Measurements from ENCODE around the gene TBC1D14. TPM values are rescaled to one million over a fixed set of nuclear protein-coding genes. Genes with fewer than 3 reads are reported as not detected.
A peak's percentile ranks its signal among the peaks of the same experiment; 100 is the strongest.

Gene TBC1D14
- total and polyA plus RNA-seq, 9 of the 15 experiments (the other 6 are each of a cell fraction or from before 2014, with no cell fraction given) = 2.1 to 59.6 (median 44.8) TPM

GRCh38 chr4:6967846-6968340 lies 58.3 kb downstream of the TBC1D14 start:
- Histone ChIP-seq H3K79me2 (ENCODE audit: control insufficient read depth, insufficient read depth, low read length) (peaks cover 53% of the 10 kb centered on the region), H3K4me2 (ENCODE audit: insufficient read depth, low read length) (no peak overlapping the region), H3K4me1 (replicated peaks in 1 of 2; ENCODE audit: control insufficient read depth in 2 of 2, insufficient read depth in 2 of 2, low read length in 2 of 2) (peaks cover 9 to 12% of the 10 kb centered on the region in 2 experiments), H4K20me1 (replicated peaks; ENCODE audit: control insufficient read depth, insufficient read depth, low read length) (peaks cover 30% of the 10 kb centered on the region), H3K36me3 (ENCODE audit: control insufficient read depth, insufficient read depth, low read length) (peaks cover 54% of the 10 kb centered on the region), H3K9me3 (replicated peaks; ENCODE audit: control insufficient read depth, insufficient read depth, low read depth, low read length) (no peaks in the 10 kb centered on the region), H3K4me3 (no peak overlapping the region), H3K27me3 (ENCODE audit: control insufficient read depth in 2 of 2, insufficient read depth in 2 of 2, low read length in 2 of 2) (no peaks in the 10 kb centered on the region), H3K9me1 (ENCODE audit: control insufficient read depth, insufficient read depth, low read length) (peaks cover 4% of the 10 kb centered on the region), H3K9ac (ENCODE audit: insufficient read depth in 1 of 2, low read depth in 2 of 2, low read length in 2 of 2) (0 out of 4 replicates have a peak overlapping the region, but pooled peaks of 1 of the 2 experiments have one; percentile 32), H3K27ac (ENCODE audit: extremely low read depth, low read depth, low read length) (no peak overlapping the region), H2AFZ (ENCODE audit: low read depth, low read length) (no peak overlapping the region)
- in situ Hi-C loops (cut with MboI) = no loop called here
- POLR2A ChIA-PET = interaction anchor here (1.4 kb wide), 1 partner anchor 11 kb away, joined by 4 read pairs; no protein-coding TSS in a partner anchor
- WGBS (ENCODE audit: insufficient coverage, low coverage, missing lambda C conversion rate) = 94% methylated on average over 14 of the region's 15 CpGs
- BruUV-seq (replicated peaks) = no TSS peak
- no peak for FAIRE-seq
- CTCF ChIA-PET (ENCODE audit: low intra/inter-chr PET ratio) = no interaction called here
- intact Hi-C loops (cut with micrococcal nuclease) = no loop called here
- no peak for ATAC-seq
- DNase-seq (ENCODE audit: extremely low read depth in 1 of 4, low spot score in 3 of 4) = no peak
- no peak for TF ChIP-seq CAMTA2 (CRISPR knock-in tag; conservative IDR thresholded peaks at IDR 0.05)
- no peak for TF ChIP-seq RERE (CRISPR knock-in tag; IDR thresholded peaks at IDR 0.05; ENCODE audit: borderline replicate concordance)
- TF ChIP-seq GATAD2A (IDR thresholded peaks at IDR 0.05) = no peak
- TF ChIP-seq PRMT5 (CRISPR knock-in tag; IDR thresholded peaks at IDR 0.05) = no peak
- no peak for TF ChIP-seq ZNF436 (CRISPR knock-in tag; IDR thresholded peaks at IDR 0.05)
- TF ChIP-seq MTF1 (CRISPR knock-in tag; IDR thresholded peaks at IDR 0.05; ENCODE audit: borderline replicate concordance) = no peak
- no peak for TF ChIP-seq HDAC3 (IDR thresholded peaks at IDR 0.05; ENCODE audit: borderline replicate concordance, partially characterized antibody)
- TF ChIP-seq MCM7 (IDR thresholded peaks at IDR 0.05) = no peak
- no peak for TF ChIP-seq SRSF1 (IDR thresholded peaks at IDR 0.05; ENCODE audit: low read depth, low read length)
- no peak for TF ChIP-seq DEAF1 (CRISPR knock-in tag; IDR thresholded peaks at IDR 0.05)
- TF ChIP-seq DPF2 (IDR thresholded peaks at IDR 0.05) = no peak
- no peak for TF ChIP-seq CREB5 (CRISPR knock-in tag; IDR thresholded peaks at IDR 0.05)
- TF ChIP-seq ZSCAN29 (IDR thresholded peaks at IDR 0.05) = no peak
- TF ChIP-seq ZNF277 (CRISPR knock-in tag; IDR thresholded peaks at IDR 0.05; ENCODE audit: borderline replicate concordance) = no peak
- TF ChIP-seq TRIM24 (IDR thresholded peaks at IDR 0.05) = no peak

Data from K562 (cell line).